Activated CD4-positive, alpha-beta T cell treated with anti-CD3 and anti-CD28 coated beads for 4 hours (primary cell): Measurements from ENCODE around the gene PNKD.

Experiments
- DNase-seq, 2 donors: peaks; one replicate each; pipeline ENCODE4 v3.0.0-alpha.2; 2020

Gene PNKD

DNA sequence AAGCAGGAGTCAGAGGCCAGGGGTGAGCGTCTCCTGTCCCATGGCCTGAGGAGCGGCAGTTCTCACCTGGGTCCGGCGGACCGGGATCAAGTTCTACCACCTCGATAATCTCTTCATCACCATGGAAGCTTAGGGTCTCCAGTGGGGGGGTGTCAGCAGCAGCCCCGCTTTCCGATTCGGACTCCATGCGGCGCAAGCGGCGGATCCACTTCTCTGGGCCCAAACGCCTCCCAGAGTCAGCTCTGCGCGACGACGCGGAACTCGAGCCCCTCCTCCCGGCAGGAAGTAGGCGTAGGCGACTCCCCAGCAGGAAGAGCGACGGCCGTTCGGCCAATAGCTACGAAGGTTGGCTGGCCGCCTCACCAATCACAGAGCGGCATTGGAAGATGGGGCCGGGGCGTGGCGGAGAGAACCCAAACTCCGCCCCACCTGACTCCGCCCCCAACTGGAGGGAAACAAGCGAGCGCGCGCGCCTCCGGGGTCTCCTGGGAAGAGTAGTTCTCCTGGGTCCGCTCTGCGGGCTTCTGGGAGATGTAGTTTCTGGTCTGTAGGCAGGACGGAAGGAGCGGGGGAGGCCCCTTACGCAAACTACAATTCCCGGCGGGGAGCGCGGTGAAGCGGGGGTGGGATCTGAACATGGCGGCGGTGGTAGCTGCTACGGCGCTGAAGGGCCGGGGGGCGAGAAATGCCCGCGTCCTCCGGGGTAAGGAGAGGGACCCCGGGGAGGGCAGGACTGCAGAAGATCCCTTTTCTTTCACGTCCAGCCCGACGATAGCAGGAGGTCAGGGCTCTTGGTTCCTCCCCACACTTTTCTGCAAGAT, at the start of gene PNKD, which contains the start of gene AAMP:
TSS of gene PNKD (plus strand) at position 620 of the 821 bp plus-strand sequence. CDS start at position 637, 17 bp downstream.
TSS of gene AAMP (minus strand) at position 238 of the 821 bp plus-strand sequence. CDS start at position 187, 51 bp downstream.
- DNase-seq, result peak; percentile 100

DNA sequence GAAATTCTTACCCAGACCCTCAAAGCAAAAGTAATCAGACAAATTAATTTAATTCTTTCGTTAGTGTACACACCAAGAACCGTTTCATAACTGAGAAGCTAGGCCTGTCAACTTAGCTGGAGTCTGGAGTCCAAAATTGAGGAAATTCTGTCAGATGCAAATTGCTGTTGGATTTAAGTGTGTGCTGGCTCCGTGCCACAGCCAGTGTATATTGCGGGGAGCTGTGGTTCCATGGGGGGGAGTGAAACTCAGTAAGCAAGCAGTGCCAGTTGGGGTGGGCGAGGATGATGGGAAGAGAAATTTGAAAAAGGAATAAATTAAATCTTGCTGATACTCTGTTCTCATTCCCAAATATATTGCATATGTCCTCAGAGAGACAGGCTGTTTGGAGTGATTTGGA, 49.3 kb upstream of the PNKD start:
- DNase-seq, result no peak

DNA sequence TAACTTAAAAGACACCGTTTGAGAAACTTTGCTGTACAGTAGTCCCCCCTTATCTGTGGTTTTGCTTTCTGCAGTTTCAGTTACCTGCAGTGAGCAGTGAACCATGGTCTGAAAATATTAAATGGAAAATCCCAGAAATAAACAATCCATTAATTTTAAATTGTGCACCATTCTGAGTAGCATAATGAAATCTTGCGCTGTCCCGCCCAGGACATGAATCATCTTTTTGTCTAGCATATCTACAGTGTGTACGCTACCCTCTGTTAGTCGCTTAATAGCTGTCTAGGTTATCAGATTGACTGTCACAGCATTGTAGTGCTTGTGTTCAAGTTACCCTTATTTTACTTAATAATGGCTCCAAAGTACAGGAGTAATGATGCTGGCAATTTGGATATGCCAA, 47.3 kb upstream of the PNKD start:
- peak; percentile 26 to 33 for DNase-seq

- no peak for DNase-seq
Observed at GRCh38 chr2:218224186-218224585, 46.1 kb upstream of the PNKD start.

GRCh38 chr2:218226903-218227302, 43.4 kb upstream of the PNKD start:
- no peak for DNase-seq

DNA sequence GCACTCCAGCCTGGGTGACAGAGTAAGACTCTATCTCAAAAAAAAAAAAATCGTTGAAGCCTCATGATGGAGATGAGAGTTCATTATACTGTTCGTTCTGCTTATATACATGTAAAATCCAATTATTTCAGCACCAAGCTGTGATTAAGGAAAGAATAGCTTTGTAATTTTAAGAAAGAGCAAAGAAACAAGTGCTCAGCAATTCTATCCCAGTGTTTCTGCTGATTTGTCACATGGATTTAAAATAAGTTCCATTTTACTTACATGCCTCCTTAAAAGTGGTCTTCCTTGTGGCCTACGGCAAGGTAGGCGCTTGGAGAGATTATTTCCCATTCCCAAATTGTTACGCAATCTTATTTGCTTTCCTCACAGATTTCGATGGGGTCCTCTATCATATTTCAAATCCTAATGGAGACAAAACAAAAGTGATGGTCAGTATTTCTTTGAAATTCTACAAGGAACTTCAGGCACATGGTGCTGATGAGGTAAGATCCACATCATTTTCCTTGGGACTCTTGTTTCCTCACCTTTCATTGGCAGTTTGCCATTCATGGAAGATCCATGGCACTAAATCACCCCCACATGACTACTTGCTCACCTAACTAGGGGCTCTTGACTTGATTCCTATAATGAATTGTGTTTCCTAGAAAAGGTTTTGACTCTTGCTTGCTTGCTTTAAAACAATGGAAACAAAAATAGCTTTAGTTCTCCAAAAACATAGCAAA, 41.8 kb upstream of the PNKD start:
- no peak for DNase-seq

GRCh38 chr2:218229239-218229638, 41.1 kb upstream of the PNKD start:
- peak; percentile 29 to 44 for DNase-seq

DNA sequence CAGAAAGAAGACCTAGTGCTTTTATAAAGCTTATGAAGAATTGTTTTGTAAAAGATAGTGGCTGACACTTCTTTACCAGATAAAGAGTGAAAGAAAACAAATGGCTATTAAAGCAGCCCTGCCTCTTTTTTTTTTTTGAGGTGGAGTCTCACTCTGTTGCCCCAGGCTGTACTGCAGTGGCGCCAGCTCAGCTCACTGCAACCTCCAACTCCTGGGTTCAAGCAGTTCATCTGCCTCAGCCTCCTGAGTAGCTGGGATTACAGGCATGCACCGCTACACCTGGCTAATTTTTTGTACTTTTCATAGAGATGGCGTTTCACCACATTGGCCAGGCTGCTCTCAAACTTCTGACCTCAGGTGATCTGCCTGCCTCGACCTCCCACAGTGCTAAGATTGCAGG, 40.5 kb upstream of the PNKD start:
- DNase-seq, result no peak

- DNase-seq, result peak in 1 of 2 donors; percentile 12
Observed at GRCh38 chr2:218230882-218231281, 39.4 kb upstream of the PNKD start.

GRCh38 chr2:218233543-218233942, 36.8 kb upstream of the PNKD start:
- DNase-seq, result no peak

- DNase-seq, result no peak
Observed at GRCh38 chr2:218234521-218234920, 35.8 kb upstream of the PNKD start.

- DNase-seq, result no peak
Observed at GRCh38 chr2:218235017-218235416, 35.3 kb upstream of the PNKD start.

DNA sequence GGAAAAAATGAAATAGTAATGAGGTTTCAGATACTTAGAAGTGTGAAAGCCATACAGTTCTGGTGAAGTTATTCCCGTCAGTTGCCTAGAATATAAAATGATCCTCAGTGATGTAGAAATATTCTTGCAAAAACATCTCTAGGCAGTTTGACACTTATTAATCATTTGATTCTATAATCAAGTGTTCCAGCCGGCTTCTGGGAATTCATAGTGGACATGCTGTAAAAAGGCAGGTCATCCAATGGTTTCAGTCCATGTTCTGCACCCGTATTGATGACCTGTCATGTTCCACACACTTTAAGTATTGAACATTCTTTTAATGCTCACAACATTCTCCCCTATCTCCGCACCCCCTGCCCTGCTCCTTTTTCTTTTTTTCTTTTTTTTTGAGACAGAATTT, 33.5 kb upstream of the PNKD start:
- DNase-seq, result no peak

GRCh38 chr2:218238887-218239286, 31.4 kb upstream of the PNKD start:
- no peak for DNase-seq

DNA sequence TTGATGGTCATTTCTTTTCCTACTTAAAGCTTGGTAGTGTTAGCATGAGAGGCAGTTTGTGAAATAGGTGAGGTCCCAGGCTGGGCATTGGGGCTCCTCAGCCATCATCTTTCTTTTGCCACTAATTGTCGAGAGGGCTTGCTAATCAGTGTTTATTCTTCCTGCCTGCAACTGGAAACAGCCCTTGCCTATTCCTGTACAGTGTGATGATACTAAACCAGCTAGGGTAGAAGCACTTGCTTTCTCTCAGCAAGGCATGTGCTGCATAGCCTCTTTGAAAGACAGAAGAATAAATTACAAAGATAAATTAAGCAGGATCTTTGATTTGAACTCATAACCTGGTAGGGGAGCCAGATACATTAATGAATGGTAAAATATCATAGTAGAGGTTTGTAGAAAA, 26.1 kb upstream of the PNKD start:
- DNase-seq, result no peak

- no peak for DNase-seq
Observed at GRCh38 chr2:218244665-218245064, 25.7 kb upstream of the PNKD start.

DNA sequence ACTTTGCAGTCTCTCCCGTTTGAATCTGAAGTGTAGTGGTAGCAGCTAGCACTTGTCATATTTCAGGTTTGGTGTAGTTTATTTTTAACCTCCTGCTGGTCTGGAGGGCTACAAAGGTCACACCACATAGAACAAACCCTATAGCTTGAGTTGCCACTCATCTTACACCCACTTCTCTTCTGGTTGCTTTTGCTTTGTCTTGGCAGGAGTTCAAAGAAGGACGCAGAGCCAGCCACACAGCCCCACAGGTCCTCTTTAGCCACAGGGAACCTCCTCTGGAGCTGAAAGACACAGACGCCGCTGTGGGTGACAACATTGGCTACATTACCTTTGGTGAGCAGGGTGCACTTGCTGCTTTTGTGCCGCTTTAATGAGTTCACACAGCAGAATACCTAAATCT, 25.1 kb upstream of the PNKD start:
- no peak for DNase-seq

GRCh38 chr2:218249691-218250090, 20.6 kb upstream of the PNKD start:
- no peak for DNase-seq

- DNase-seq, result no peak
Observed at GRCh38 chr2:218252509-218253231, 17.6 kb upstream of the PNKD start.

GRCh38 chr2:218253232-218253625, 17.1 kb upstream of the PNKD start:
- DNase-seq, result no peak

- DNase-seq, result no peak
Observed at GRCh38 chr2:218255446-218255845, 14.9 kb upstream of the PNKD start.

GRCh38 chr2:218256612-218257350, 13.5 kb upstream of the PNKD start:
- no peak for DNase-seq
